Neural progenitor cell (in vitro differentiated cells): ENCODE data around the gene REC114. TPM values are rescaled to one million over a fixed set of nuclear protein-coding genes. Genes with fewer than 3 reads are reported as not detected.
A peak's percentile ranks its signal among the peaks of the same experiment; 100 is the strongest.

Experiments
- DNase-seq: peaks from one replicate; pipeline ENCODE4 v3.0.0-alpha.2; 2016; ENCODE audit warnings: low spot score
- H2AFZ ChIP-seq: fragments of 200-600 bp; sonication (generic); replicated peaks from 2 replicates; pipeline ENCODE4 v1.6.1; 2016; ENCODE audit warnings: antibody characterized with exemption
- H3F3A ChIP-seq: fragments of 200-600 bp; sonication (generic); 2 replicates; pipeline ENCODE4 v1.6.1; 2016; ENCODE audit warnings: antibody characterized with exemption, low read depth
- H3K27ac ChIP-seq: fragments of 200-600 bp; sonication (generic); 2 replicates; pipeline ENCODE4 v1.5.1; 2016; ENCODE audit warnings: mild to moderate bottlenecking
- H3K27me3 ChIP-seq: fragments of 200-600 bp; sonication (generic); 2 replicates; pipeline ENCODE4 v1.6.1; 2016; ENCODE audit warnings: mild to moderate bottlenecking, moderate library complexity
- H3K36me3 ChIP-seq: fragments of 200-600 bp; sonication (generic); 2 replicates; pipeline ENCODE4 v1.5.1; 2016
- H3K4me1 ChIP-seq: fragments of 200-600 bp; sonication (generic); 2 replicates; pipeline ENCODE4 v1.6.1; 2016; ENCODE audit warnings: mixed run types
- H3K4me2 ChIP-seq: fragments of 200-600 bp; sonication (generic); 2 replicates; pipeline ENCODE4 v1.6.1; 2016
- H3K4me3 ChIP-seq: fragments of 200-600 bp; sonication (generic); 2 replicates; pipeline ENCODE4 v1.5.1; 2016
- H3K79me2 ChIP-seq: fragments of 200-600 bp; sonication (generic); 2 replicates; pipeline ENCODE4 v1.6.1; 2016; ENCODE audit warnings: low read depth
- H3K9ac ChIP-seq: fragments of 200-600 bp; sonication (generic); 2 replicates; pipeline ENCODE4 v1.6.1; 2016
- H3K9me3 ChIP-seq: fragments of 200-600 bp; sonication (generic); 2 replicates; pipeline ENCODE4 v1.5.1; 2016; ENCODE audit warnings: low read depth
- H4K20me1 ChIP-seq: fragments of 200-600 bp; sonication (generic); 2 replicates; pipeline ENCODE4 v1.6.1; 2016; ENCODE audit warnings: low read depth
- H3K27ac Mint-ChIP-seq: 3 replicates; pipeline ENCODE4 v1.8.0; 2021; ENCODE audit warnings: mixed read lengths
- H3K27me3 Mint-ChIP-seq: 2 replicates; pipeline ENCODE4 v1.8.0; 2022; ENCODE audit warnings: low read depth, mild to moderate bottlenecking, inconsistent platforms, moderate library complexity, mixed read lengths; ENCODE audit not compliant: insufficient read depth
- H3K36me3 Mint-ChIP-seq: 3 replicates; pipeline ENCODE4 v1.8.0; 2021; ENCODE audit warnings: mixed read lengths
- H3K4me1 Mint-ChIP-seq: 3 replicates; pipeline ENCODE4 v1.8.0; 2021; ENCODE audit warnings: mixed read lengths
- H3K4me3 Mint-ChIP-seq: 3 replicates; pipeline ENCODE4 v1.8.0; 2021; ENCODE audit warnings: mild to moderate bottlenecking, moderate library complexity, mixed read lengths
- H3K9me3 Mint-ChIP-seq: 3 replicates; pipeline ENCODE4 v1.8.0; 2020; ENCODE audit warnings: mixed read lengths
- EZH2 ChIP-seq: fragments of 200-600 bp; sonication (generic); IDR thresholded peaks from 2 replicates; pipeline ENCODE4 v1.6.1; 2017; ENCODE audit warnings: antibody characterized with exemption, mild to moderate bottlenecking, moderate library complexity
- EZH2phosphoT487 ChIP-seq: fragments of 200-600 bp; sonication (generic); IDR thresholded peaks from 2 replicates; pipeline ENCODE4 v1.6.1; 2017; ENCODE audit warnings: antibody characterized with exemption
- total RNA-seq: library from RNA; depleted of rRNA; stranded (reverse); fragments of >200 nt; gene quantifications from 2 replicates; pipeline ENCODE4 v1.2.3, GENCODE V29; 2015; ENCODE audit warnings: low replicate concordance
- TF ChIP-seq, protein P1 (sequence below): fragments of 200-600 bp; sonication (generic); IDR thresholded peaks from 2 replicates; pipeline ENCODE4 v1.5.1; 2017; ENCODE audit warnings: antibody characterized with exemption, mild to moderate bottlenecking

The REC114 gene
- total RNA-seq, 1 donor from 2014 or later: not detected

GRCh38 chr15:73437543-73438109 is 5.3 kb upstream of the REC114 start:
- H3K36me3 Mint-ChIP-seq: no peaks in the 10 kb centered on the region
- no peak overlapping the region for H3K4me2 ChIP-seq
- no peaks in the 10 kb centered on the region for H3K9me3 ChIP-seq
- H3K4me1 ChIP-seq: no peaks in the 10 kb centered on the region
- no peaks in the 10 kb centered on the region for H4K20me1 ChIP-seq
- DNase-seq: no peak
- H3K27me3 Mint-ChIP-seq: no peaks in the 10 kb centered on the region
- no peak overlapping the region for H3K27ac ChIP-seq
- no peaks in the 10 kb centered on the region for H3K4me1 Mint-ChIP-seq
- TF ChIP-seq EZH2 (no peak), EZH2phosphoT487 (no peak)
- TF ChIP-seq, protein P1, sequence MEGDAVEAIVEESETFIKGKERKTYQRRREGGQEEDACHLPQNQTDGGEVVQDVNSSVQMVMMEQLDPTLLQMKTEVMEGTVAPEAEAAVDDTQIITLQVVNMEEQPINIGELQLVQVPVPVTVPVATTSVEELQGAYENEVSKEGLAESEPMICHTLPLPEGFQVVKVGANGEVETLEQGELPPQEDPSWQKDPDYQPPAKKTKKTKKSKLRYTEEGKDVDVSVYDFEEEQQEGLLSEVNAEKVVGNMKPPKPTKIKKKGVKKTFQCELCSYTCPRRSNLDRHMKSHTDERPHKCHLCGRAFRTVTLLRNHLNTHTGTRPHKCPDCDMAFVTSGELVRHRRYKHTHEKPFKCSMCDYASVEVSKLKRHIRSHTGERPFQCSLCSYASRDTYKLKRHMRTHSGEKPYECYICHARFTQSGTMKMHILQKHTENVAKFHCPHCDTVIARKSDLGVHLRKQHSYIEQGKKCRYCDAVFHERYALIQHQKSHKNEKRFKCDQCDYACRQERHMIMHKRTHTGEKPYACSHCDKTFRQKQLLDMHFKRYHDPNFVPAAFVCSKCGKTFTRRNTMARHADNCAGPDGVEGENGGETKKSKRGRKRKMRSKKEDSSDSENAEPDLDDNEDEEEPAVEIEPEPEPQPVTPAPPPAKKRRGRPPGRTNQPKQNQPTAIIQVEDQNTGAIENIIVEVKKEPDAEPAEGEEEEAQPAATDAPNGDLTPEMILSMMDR: no peak
- no peak overlapping the region for H3K27ac Mint-ChIP-seq
- no peaks in the 10 kb centered on the region for H3K9me3 Mint-ChIP-seq
- H3K4me3 Mint-ChIP-seq: no peak overlapping the region
- peak overlapping the region; percentile 30 for H2AFZ ChIP-seq
- H3K27me3 ChIP-seq: no peaks in the 10 kb centered on the region
- H3F3A ChIP-seq: no peaks in the 10 kb centered on the region
- H3K36me3 ChIP-seq: no peaks in the 10 kb centered on the region
- no peak overlapping the region for H3K9ac ChIP-seq
- no peaks in the 10 kb centered on the region for H3K79me2 ChIP-seq
- no peak overlapping the region for H3K4me3 ChIP-seq

DNA sequence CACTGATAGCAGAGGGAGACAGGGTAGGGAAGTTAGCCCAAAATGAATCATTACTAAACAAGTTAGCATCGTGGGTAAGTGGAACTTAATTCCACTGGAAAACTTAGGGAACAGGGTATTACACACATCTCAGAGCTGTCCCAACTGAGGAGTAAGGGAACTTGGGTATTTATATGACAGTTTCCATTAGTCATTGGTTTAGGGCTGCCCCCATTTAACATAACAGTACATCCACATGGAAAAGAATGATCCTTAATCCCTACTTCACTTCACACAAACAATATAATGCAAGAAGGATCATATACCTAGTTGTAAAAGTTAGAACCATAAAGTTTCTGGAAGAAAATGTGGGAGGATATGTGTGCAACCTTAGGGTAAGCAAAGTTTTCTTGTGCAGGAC is 4.3 kb upstream of the REC114 start:
- no peak overlapping the region for H3K4me2 ChIP-seq
- no peak overlapping the region for H3K27ac ChIP-seq
- no peaks in the 10 kb centered on the region for H3K79me2 ChIP-seq
- H3K4me3 ChIP-seq: no peak overlapping the region
- no peaks in the 10 kb centered on the region for H3K36me3 ChIP-seq
- Mint-ChIP-seq H3K4me3 (no peak overlapping the region), H3K27me3 (no peaks in the 10 kb centered on the region), H3K9me3 (no peaks in the 10 kb centered on the region), H3K4me1 (no peaks in the 10 kb centered on the region), H3K27ac (no peak overlapping the region), H3K36me3 (no peaks in the 10 kb centered on the region)
- DNase-seq: no peak
- H2AFZ ChIP-seq: no peak overlapping the region
- H3K9ac ChIP-seq: no peak overlapping the region
- no peak for TF ChIP-seq EZH2phosphoT487
- TF ChIP-seq, protein P1: no peak
- no peak for TF ChIP-seq EZH2
- no peaks in the 10 kb centered on the region for H3K4me1 ChIP-seq
- H3K9me3 ChIP-seq: no peaks in the 10 kb centered on the region
- no peaks in the 10 kb centered on the region for H3K27me3 ChIP-seq
- H4K20me1 ChIP-seq: no peaks in the 10 kb centered on the region
- H3F3A ChIP-seq: no peaks in the 10 kb centered on the region

- no peaks in the 10 kb centered on the region for H4K20me1 ChIP-seq
- no peak for DNase-seq
- no peaks in the 10 kb centered on the region for H3F3A ChIP-seq
- no peak overlapping the region for H3K4me2 ChIP-seq
- Mint-ChIP-seq H3K27me3 (no peaks in the 10 kb centered on the region), H3K9me3 (no peaks in the 10 kb centered on the region), H3K4me1 (no peaks in the 10 kb centered on the region), H3K4me3 (no peak overlapping the region), H3K27ac (no peak overlapping the region), H3K36me3 (no peaks in the 10 kb centered on the region)
- H3K9me3 ChIP-seq: no peaks in the 10 kb centered on the region
- no peaks in the 10 kb centered on the region for H3K4me1 ChIP-seq
- no peaks in the 10 kb centered on the region for H3K36me3 ChIP-seq
- H3K9ac ChIP-seq: no peak overlapping the region
- no peak overlapping the region for H3K4me3 ChIP-seq
- no peaks in the 10 kb centered on the region for H3K79me2 ChIP-seq
- no peaks in the 10 kb centered on the region for H3K27me3 ChIP-seq
- TF ChIP-seq EZH2phosphoT487 (no peak), EZH2 (no peak)
- TF ChIP-seq, protein P1: no peak
- H3K27ac ChIP-seq: no peak overlapping the region
- no peak overlapping the region for H2AFZ ChIP-seq
These were observed 2.4 kb upstream of the REC114 start for GRCh38 chr15:73440571-73440970.
